ENCODE measurements around the gene TNFRSF6B.

- TF ChIP-seq CTCF (conservative IDR thresholded peaks at IDR 0.05; ENCODE audit: low read depth, low read length) (no peak), CEBPB (IDR thresholded peaks at IDR 0.05; ENCODE audit: low read depth, low read length) (no peak), RCOR1 (IDR thresholded peaks at IDR 0.05; ENCODE audit: insufficient replicate concordance, low read length) (no peak), MXI1 (IDR thresholded peaks at IDR 0.05; ENCODE audit: borderline replicate concordance, low read depth, low read length) (no peak), FOS (IDR thresholded peaks at IDR 0.05; ENCODE audit: low read depth, low read length) (no peak), RAD21 (IDR thresholded peaks at IDR 0.05; ENCODE audit: low read length) (no peak), POLR2A (IDR thresholded peaks at IDR 0.05; ENCODE audit: low read depth, low read length) (no peak), NFE2L2 (IDR thresholded peaks at IDR 0.05; ENCODE audit: low read depth, low read length) (no peak), SMC3 (IDR thresholded peaks at IDR 0.05; ENCODE audit: low read depth, low read length) (no peak), ELK1 (IDR thresholded peaks at IDR 0.05; ENCODE audit: borderline replicate concordance, low read depth, low read length) (no peak)
Observed at GRCh38 chr20:63695424-63696305, 787 bp upstream of the TNFRSF6B start.
